Measurements from ENCODE around the gene GTF2H2.
"Not testable (repeated sequence)": the region's sequence is repeated elsewhere in the genome, so short reads cannot be mapped to it uniquely, and the experiment has no call there.

Gene GTF2H2

DNA sequence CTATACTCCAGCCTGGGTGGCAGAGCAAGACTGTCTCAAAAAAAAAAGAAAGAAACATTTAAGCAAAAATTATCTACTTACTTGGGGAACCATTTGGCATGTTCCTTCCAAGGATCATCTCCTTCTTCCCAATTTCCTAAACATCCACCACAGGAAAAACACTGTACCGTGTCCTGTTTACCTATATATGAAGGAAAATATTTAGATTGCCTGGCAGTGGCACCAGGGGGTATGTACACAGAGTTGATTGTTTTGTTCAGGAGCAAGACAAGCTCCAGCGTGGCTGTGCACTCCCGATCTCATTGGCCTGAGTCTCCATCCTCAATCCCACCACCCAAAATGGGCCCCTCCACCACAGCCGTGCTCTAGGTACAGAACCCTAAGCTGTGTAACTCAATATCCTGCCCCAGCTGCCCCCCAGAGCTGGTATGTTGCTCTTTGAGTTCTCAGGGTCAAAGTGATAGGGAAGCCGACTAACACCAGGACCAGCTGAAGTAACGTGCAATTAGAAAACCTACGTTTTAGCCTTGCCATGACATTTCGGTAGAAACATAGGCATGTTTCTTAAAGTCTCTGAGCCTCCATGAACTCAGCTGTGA, 56.2 kb downstream of the GTF2H2 start:
- DNase-seq, result no peak

DNA sequence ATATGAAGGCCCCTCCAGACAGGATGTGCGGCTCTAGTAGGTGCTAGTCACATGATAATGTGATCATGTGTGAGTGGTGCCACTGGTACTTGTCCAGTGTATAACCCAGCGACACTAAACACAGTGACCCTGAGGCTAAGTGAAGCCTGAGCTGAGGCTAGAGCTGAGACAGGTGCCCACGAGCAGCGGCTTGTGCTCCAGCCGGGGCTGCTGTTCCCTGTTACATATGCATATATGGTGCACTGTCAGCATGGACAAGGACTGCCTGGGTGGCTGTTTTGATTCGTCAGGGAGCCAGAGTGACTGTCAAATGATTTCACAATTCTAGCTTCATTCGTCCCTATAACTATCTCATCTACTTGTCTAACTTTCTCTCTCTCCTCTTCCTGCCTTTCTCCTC, 60.5 kb downstream of the GTF2H2 start:
- DNase-seq, result not testable (repeated sequence)

All from NCI-H774 (cell line).